Measurements from ENCODE around the gene UNC5C. TPM values are rescaled to one million over a fixed set of nuclear protein-coding genes. Genes with fewer than 3 reads are reported as not detected.

UNC5C gene
- total and polyA plus RNA-seq, 9 donors, result 0.45 to 1.3 (median 0.80) TPM

- H3K27me3 ChIP-seq (ENCODE audit: control insufficient read depth, insufficient read depth, low read length), result no peaks in the 10 kb centered on the region
- H3K36me3 ChIP-seq (ENCODE audit: control insufficient read depth, insufficient read depth, low read length), result no peaks in the 10 kb centered on the region
- H3K4me3 ChIP-seq (ENCODE audit: low read length), result no peak overlapping the region
- WGBS (ENCODE audit: insufficient coverage), result no CpG with 5 or more reads among the region's 3 CpGs
- no peak overlapping the region for H3K27ac ChIP-seq (ENCODE audit: low read length)
- no peak for DNase-seq
- H3K4me1 ChIP-seq (ENCODE audit: control insufficient read depth, insufficient read depth, low read length), result no peaks in the 10 kb centered on the region
- no peaks in the 10 kb centered on the region for H3K9me3 ChIP-seq (replicated peaks; ENCODE audit: control insufficient read depth, low read depth, low read length)
These were observed 187.1 kb downstream of the UNC5C start for GRCh38 chr4:95361696-95361965.

- Histone ChIP-seq H3K4me1 (ENCODE audit: control insufficient read depth, insufficient read depth, low read length) (no peaks in the 10 kb centered on the region), H3K9me3 (replicated peaks; ENCODE audit: control insufficient read depth, low read depth, low read length) (no peaks in the 10 kb centered on the region), H3K36me3 (ENCODE audit: control insufficient read depth, insufficient read depth, low read length) (no peaks in the 10 kb centered on the region), H3K27ac (ENCODE audit: low read length) (no peak overlapping the region), H3K27me3 (ENCODE audit: control insufficient read depth, insufficient read depth, low read length) (no peaks in the 10 kb centered on the region), H3K4me3 (ENCODE audit: low read length) (no peak overlapping the region)
- no CpG with 5 or more reads among the region's 7 CpGs for WGBS (ENCODE audit: insufficient coverage)
- DNase-seq, result no peak
These were observed 187.7 kb downstream of the UNC5C start for GRCh38 chr4:95360906-95361695.

- no peaks in the 10 kb centered on the region for H3K4me1 ChIP-seq (ENCODE audit: control insufficient read depth, insufficient read depth, low read length)
- no peak overlapping the region for H3K4me3 ChIP-seq (ENCODE audit: low read length)
- no peak overlapping the region for H3K27ac ChIP-seq (ENCODE audit: low read length)
- no peaks in the 10 kb centered on the region for H3K27me3 ChIP-seq (ENCODE audit: control insufficient read depth, insufficient read depth, low read length)
- H3K36me3 ChIP-seq (ENCODE audit: control insufficient read depth, insufficient read depth, low read length), result no peaks in the 10 kb centered on the region
- WGBS (ENCODE audit: insufficient coverage), result no CpG with 5 or more reads among the region's 3 CpGs
- no peak for DNase-seq
- no peaks in the 10 kb centered on the region for H3K9me3 ChIP-seq (replicated peaks; ENCODE audit: control insufficient read depth, low read depth, low read length)
These were observed 188.4 kb downstream of the UNC5C start for GRCh38 chr4:95360256-95360903.

- no peak overlapping the region for H3K4me3 ChIP-seq (ENCODE audit: low read length)
- H3K27me3 ChIP-seq (ENCODE audit: control insufficient read depth, insufficient read depth, low read length), result no peaks in the 10 kb centered on the region
- no peak for DNase-seq
- H3K4me1 ChIP-seq (ENCODE audit: control insufficient read depth, insufficient read depth, low read length), result no peaks in the 10 kb centered on the region
- no peaks in the 10 kb centered on the region for H3K9me3 ChIP-seq (replicated peaks; ENCODE audit: control insufficient read depth, low read depth, low read length)
- 40% methylated on average over 1 of the region's 1 CpG for WGBS (ENCODE audit: insufficient coverage)
- no peak overlapping the region for H3K27ac ChIP-seq (ENCODE audit: low read length)
- no peaks in the 10 kb centered on the region for H3K36me3 ChIP-seq (ENCODE audit: control insufficient read depth, insufficient read depth, low read length)
These were observed 190.4 kb downstream of the UNC5C start for GRCh38 chr4:95358421-95358820.

- Histone ChIP-seq H3K36me3 (ENCODE audit: control insufficient read depth, insufficient read depth, low read length) (no peaks in the 10 kb centered on the region), H3K4me1 (ENCODE audit: control insufficient read depth, insufficient read depth, low read length) (no peaks in the 10 kb centered on the region), H3K27me3 (ENCODE audit: control insufficient read depth, insufficient read depth, low read length) (no peaks in the 10 kb centered on the region), H3K27ac (ENCODE audit: low read length) (no peak overlapping the region), H3K4me3 (ENCODE audit: low read length) (no peak overlapping the region), H3K9me3 (replicated peaks; ENCODE audit: control insufficient read depth, low read depth, low read length) (no peaks in the 10 kb centered on the region)
- DNase-seq, result no peak
- WGBS (ENCODE audit: insufficient coverage), result no CpG with 5 or more reads among the region's 1 CpG
These were observed 193.8 kb downstream of the UNC5C start for GRCh38 chr4:95355021-95355420.

- H3K9me3 ChIP-seq (replicated peaks; ENCODE audit: control insufficient read depth, low read depth, low read length), result peaks cover 2% of the 10 kb centered on the region
- no peaks in the 10 kb centered on the region for H3K4me1 ChIP-seq (ENCODE audit: control insufficient read depth, insufficient read depth, low read length)
- WGBS (ENCODE audit: insufficient coverage), result no CpG with 5 or more reads among the region's 1 CpG
- H3K27ac ChIP-seq (ENCODE audit: low read length), result no peak overlapping the region
- no peak for DNase-seq
- no peak overlapping the region for H3K4me3 ChIP-seq (ENCODE audit: low read length)
- H3K27me3 ChIP-seq (ENCODE audit: control insufficient read depth, insufficient read depth, low read length), result no peaks in the 10 kb centered on the region
- no peaks in the 10 kb centered on the region for H3K36me3 ChIP-seq (ENCODE audit: control insufficient read depth, insufficient read depth, low read length)
These were observed 200.4 kb downstream of the UNC5C start for GRCh38 chr4:95348418-95348817.

GRCh38 chr4:95343235-95343634 lies 205.5 kb downstream of the UNC5C start:
- Histone ChIP-seq H3K4me3 (ENCODE audit: low read length) (no peak overlapping the region), H3K36me3 (ENCODE audit: control insufficient read depth, insufficient read depth, low read length) (no peaks in the 10 kb centered on the region), H3K4me1 (ENCODE audit: control insufficient read depth, insufficient read depth, low read length) (no peaks in the 10 kb centered on the region), H3K27me3 (ENCODE audit: control insufficient read depth, insufficient read depth, low read length) (no peaks in the 10 kb centered on the region), H3K9me3 (replicated peaks; ENCODE audit: control insufficient read depth, low read depth, low read length) (peaks cover 2% of the 10 kb centered on the region), H3K27ac (ENCODE audit: low read length) (no peak overlapping the region)
- DNase-seq, result no peak
- WGBS (ENCODE audit: insufficient coverage), result no CpG with 5 or more reads among the region's 1 CpG

- H3K9me3 ChIP-seq (replicated peaks; ENCODE audit: control insufficient read depth, low read depth, low read length), result no peaks in the 10 kb centered on the region
- no peaks in the 10 kb centered on the region for H3K4me1 ChIP-seq (ENCODE audit: control insufficient read depth, insufficient read depth, low read length)
- DNase-seq, result no peak
- no peaks in the 10 kb centered on the region for H3K36me3 ChIP-seq (ENCODE audit: control insufficient read depth, insufficient read depth, low read length)
- H3K27ac ChIP-seq (ENCODE audit: low read length), result no peak overlapping the region
- no peaks in the 10 kb centered on the region for H3K27me3 ChIP-seq (ENCODE audit: control insufficient read depth, insufficient read depth, low read length)
- no peak overlapping the region for H3K4me3 ChIP-seq (ENCODE audit: low read length)
These were observed 208.6 kb downstream of the UNC5C start for GRCh38 chr4:95340191-95340590.

- no peaks in the 10 kb centered on the region for H3K4me1 ChIP-seq (ENCODE audit: control insufficient read depth, insufficient read depth, low read length)
- WGBS (ENCODE audit: insufficient coverage), result no CpG with 5 or more reads among the region's 1 CpG
- no peaks in the 10 kb centered on the region for H3K36me3 ChIP-seq (ENCODE audit: control insufficient read depth, insufficient read depth, low read length)
These were observed 223.1 kb downstream of the UNC5C start for GRCh38 chr4:95325665-95326064.

GRCh38 chr4:95319169-95319568 lies 229.6 kb downstream of the UNC5C start:
- H3K36me3 ChIP-seq (ENCODE audit: control insufficient read depth, insufficient read depth, low read length), result no peaks in the 10 kb centered on the region
- no peak overlapping the region for H3K4me3 ChIP-seq (ENCODE audit: low read length)
- no peaks in the 10 kb centered on the region for H3K4me1 ChIP-seq (ENCODE audit: control insufficient read depth, insufficient read depth, low read length)
- H3K27me3 ChIP-seq (ENCODE audit: control insufficient read depth, insufficient read depth, low read length), result no peaks in the 10 kb centered on the region
- 33% methylated on average over 1 of the region's 3 CpGs for WGBS (ENCODE audit: insufficient coverage)
- no peak overlapping the region for H3K27ac ChIP-seq (ENCODE audit: low read length)
- DNase-seq, result no peak
- no peaks in the 10 kb centered on the region for H3K9me3 ChIP-seq (replicated peaks; ENCODE audit: control insufficient read depth, low read depth, low read length)

More at GRCh38 chr4:95325665-95326064, 223.1 kb downstream of the UNC5C start:
- H3K9me3 ChIP-seq (replicated peaks; ENCODE audit: control insufficient read depth, low read depth, low read length), result no peaks in the 10 kb centered on the region
- no peak overlapping the region for H3K4me3 ChIP-seq (ENCODE audit: low read length)
- H3K27ac ChIP-seq (ENCODE audit: low read length), result no peak overlapping the region
- DNase-seq, result no peak
- H3K27me3 ChIP-seq (ENCODE audit: control insufficient read depth, insufficient read depth, low read length), result no peaks in the 10 kb centered on the region

Data from muscle of leg (tissue), 11 donors.